ENCODE results near the gene COL20A1.

GRCh38 chr20:63297796-63298572 is 5.0 kb downstream of the COL20A1 start:
- no peak for TF ChIP-seq EZH2 (IDR thresholded peaks at IDR 0.05; ENCODE audit: insufficient read depth, low read length)
- no peak for TF ChIP-seq CTCF (IDR thresholded peaks at IDR 0.05; ENCODE audit: insufficient read depth, low read depth, low read length)
